Urinary bladder (tissue), 4 donors: ENCODE measurements around the gene NANOS2. TPM values are rescaled to one million over a fixed set of nuclear protein-coding genes. Genes with fewer than 3 reads are reported as not detected.

ENCODE experiments used
- DNase-seq: peaks from one replicate; pipeline ENCODE4 v3.0.0-alpha.2; 2015; ENCODE audit errors: extremely low spot score
- H3K27ac ChIP-seq: one replicate; pipeline ENCODE4 v1.5.1; 2013; ENCODE audit warnings: low read depth, mild to moderate bottlenecking, moderate library complexity
- H3K36me3 ChIP-seq: one replicate; pipeline ENCODE4 v1.6.1; 2013; ENCODE audit warnings: mild to moderate bottlenecking, moderate library complexity; ENCODE audit not compliant: insufficient read depth
- H3K4me1 ChIP-seq: one replicate; pipeline ENCODE4 v1.6.1; 2013; ENCODE audit warnings: mild to moderate bottlenecking, moderate library complexity; ENCODE audit not compliant: insufficient read depth
- H3K4me3 ChIP-seq: one replicate; pipeline ENCODE4 v1.5.1; 2013; ENCODE audit warnings: low read depth, low read length
- WGBS: extraction: QIAGEN DNeasy Blood & Tissue Kit; methylation state at CpG from one replicate; pipeline ENCODE4 v1.1.7; 2013; 5-methylcytosine and 5-hydroxymethylcytosine counted together
- polyA plus RNA-seq: library from polyadenylated mRNA; stranded (reverse); fragments of 200-250 nt; gene quantifications from one replicate; pipeline ENCODE4 v1.2.3, GENCODE V29; 2013
- total RNA-seq: library from RNA; depleted of rRNA; stranded (reverse); fragments of >200 nt; gene quantifications from one replicate; pipeline ENCODE4 v1.2.3, GENCODE V29; 2014
- donor health status: healthy with polysubstance abuse.
- donor health status: healthy.

NANOS2 gene
- total and polyA plus RNA-seq, 2 donors: not detected

- H3K36me3 ChIP-seq: no peaks in the 10 kb centered on the region
- DNase-seq: peak; percentile 48
- no peak overlapping the region for H3K4me3 ChIP-seq
- WGBS: 17% methylated on average over 47 of the region's 47 CpGs
- no peak overlapping the region for H3K27ac ChIP-seq
- H3K4me1 ChIP-seq: peaks cover 1% of the 10 kb centered on the region
These were observed 31.7 kb downstream of the NANOS2 start for GRCh38 chr19:45882652-45883585.

- WGBS: 55% methylated on average over 4 of the region's 4 CpGs
- no peak for DNase-seq
- Histone ChIP-seq H3K4me1 (peaks cover 1% of the 10 kb centered on the region), H3K27ac (no peak overlapping the region), H3K36me3 (no peaks in the 10 kb centered on the region), H3K4me3 (no peak overlapping the region)
These were observed 32.6 kb downstream of the NANOS2 start for GRCh38 chr19:45881909-45882528.

GRCh38 chr19:45881082-45881908, 33.3 kb downstream of the NANOS2 start:
- DNase-seq: no peak
- Histone ChIP-seq H3K4me3 (no peak overlapping the region), H3K36me3 (no peaks in the 10 kb centered on the region), H3K4me1 (peaks cover 1% of the 10 kb centered on the region), H3K27ac (no peak overlapping the region)
- 73% methylated on average over 10 of the region's 10 CpGs for WGBS

- DNase-seq: no peak
- Histone ChIP-seq H3K36me3 (no peaks in the 10 kb centered on the region), H3K4me1 (peaks cover 1% of the 10 kb centered on the region), H3K4me3 (no peak overlapping the region), H3K27ac (no peak overlapping the region)
- WGBS: 79% methylated on average over 2 of the region's 2 CpGs
These were observed 34.6 kb downstream of the NANOS2 start for GRCh38 chr19:45879971-45880370.

GRCh38 chr19:45879055-45879454, 35.5 kb downstream of the NANOS2 start:
- H3K4me1 ChIP-seq: peaks cover 1% of the 10 kb centered on the region
- H3K4me3 ChIP-seq: no peak overlapping the region
- DNase-seq: no peak
- H3K27ac ChIP-seq: no peak overlapping the region
- WGBS: 73% methylated on average over 8 of the region's 8 CpGs
- H3K36me3 ChIP-seq: no peaks in the 10 kb centered on the region

GRCh38 chr19:45878043-45878794, 36.4 kb downstream of the NANOS2 start:
- WGBS: 77% methylated on average over 11 of the region's 11 CpGs
- no peak overlapping the region for H3K4me3 ChIP-seq
- H3K4me1 ChIP-seq: peaks cover 1% of the 10 kb centered on the region
- no peaks in the 10 kb centered on the region for H3K36me3 ChIP-seq
- no peak for DNase-seq
- H3K27ac ChIP-seq: no peak overlapping the region

GRCh38 chr19:45876411-45877197, 38.0 kb downstream of the NANOS2 start:
- 12% methylated on average over 41 of the region's 41 CpGs for WGBS
- H3K4me3 ChIP-seq: peak overlapping the region; percentile 16
- DNase-seq: no peak
- no peak overlapping the region for H3K27ac ChIP-seq
- no peaks in the 10 kb centered on the region for H3K36me3 ChIP-seq
- H3K4me1 ChIP-seq: peaks cover 1% of the 10 kb centered on the region

- Histone ChIP-seq H3K4me1 (peaks cover 1% of the 10 kb centered on the region), H3K27ac (no peak overlapping the region), H3K36me3 (no peaks in the 10 kb centered on the region), H3K4me3 (no peak overlapping the region)
- WGBS: 58% methylated on average over 4 of the region's 4 CpGs
- no peak for DNase-seq
These were observed 38.5 kb downstream of the NANOS2 start for GRCh38 chr19:45876161-45876410.

- peaks cover 1% of the 10 kb centered on the region for H3K4me1 ChIP-seq
- H3K27ac ChIP-seq: no peak overlapping the region
- H3K36me3 ChIP-seq: no peaks in the 10 kb centered on the region
- DNase-seq: no peak
- 84% methylated on average over 7 of the region's 7 CpGs for WGBS
- no peak overlapping the region for H3K4me3 ChIP-seq
These were observed 40.0 kb downstream of the NANOS2 start for GRCh38 chr19:45874620-45874966.

GRCh38 chr19:45873219-45873772, 41.3 kb downstream of the NANOS2 start:
- Histone ChIP-seq H3K27ac (no peak overlapping the region), H3K4me1 (no peaks in the 10 kb centered on the region), H3K4me3 (no peak overlapping the region), H3K36me3 (no peaks in the 10 kb centered on the region)
- no peak for DNase-seq
- 87% methylated on average over 7 of the region's 7 CpGs for WGBS

- H3K4me1 ChIP-seq: no peaks in the 10 kb centered on the region
- H3K36me3 ChIP-seq: no peaks in the 10 kb centered on the region
- DNase-seq: no peak
- H3K27ac ChIP-seq: no peak overlapping the region
- 94% methylated on average over 34 of the region's 34 CpGs for WGBS
- H3K4me3 ChIP-seq: no peak overlapping the region
These were observed 42.3 kb downstream of the NANOS2 start for GRCh38 chr19:45872095-45872919.

- H3K36me3 ChIP-seq: no peaks in the 10 kb centered on the region
- no peak overlapping the region for H3K27ac ChIP-seq
- H3K4me3 ChIP-seq: no peak overlapping the region
- WGBS: 81% methylated on average over 5 of the region's 5 CpGs
- DNase-seq: no peak
- no peaks in the 10 kb centered on the region for H3K4me1 ChIP-seq
These were observed 43.8 kb downstream of the NANOS2 start for GRCh38 chr19:45870798-45871197.
